Activated T-helper 1 cell treated with anti-CD3 and anti-CD28 coated beads, Interleukin-2, amount 50 U/mL, for 16 hours (primary cell): ENCODE measurements around the gene GCC2.
"Not testable (repeated sequence)": the region's sequence is repeated elsewhere in the genome, so short reads cannot be mapped to it uniquely, and the experiment has no call there.

ENCODE experiments used
- DNase-seq, 2 donors: peaks; one replicate each; pipeline ENCODE4 v3.0.0-alpha.2; 2020; ENCODE audit warnings: low read depth in 1 of 2, low spot score in 1 of 2

GCC2 gene

GRCh38 chr2:108444941-108445840, 3.8 kb upstream of the GCC2 start:
- DNase-seq: no peak

- DNase-seq: no peak
Measured at GRCh38 chr2:108446703-108447102, 2.3 kb upstream of the GCC2 start.

GRCh38 chr2:108447947-108448677, 894 bp upstream of the GCC2 start:
- DNase-seq: no peak

GRCh38 chr2:108449410-108450130, 564 bp downstream of the GCC2 start:
- DNase-seq: no peak

- DNase-seq: no peak
Measured at GRCh38 chr2:108450863-108451262, 1.9 kb downstream of the GCC2 start.

GRCh38 chr2:108451976-108452375, 3.0 kb downstream of the GCC2 start:
- DNase-seq: no peak

- DNase-seq: not testable (repeated sequence)
Measured at GRCh38 chr2:108453530-108453929, 4.5 kb downstream of the GCC2 start.

GRCh38 chr2:108454440-108454839, 5.4 kb downstream of the GCC2 start:
- DNase-seq: no peak

GRCh38 chr2:108455571-108455970, 6.6 kb downstream of the GCC2 start:
- DNase-seq: no peak

- no peak for DNase-seq
Measured at GRCh38 chr2:108458082-108458481, 9.1 kb downstream of the GCC2 start.

GRCh38 chr2:108459441-108459840, 10.4 kb downstream of the GCC2 start:
- DNase-seq: no peak

GRCh38 chr2:108460345-108461037, 11.5 kb downstream of the GCC2 start:
- no peak for DNase-seq

- DNase-seq: no peak
Measured at GRCh38 chr2:108477099-108477498, 28.1 kb downstream of the GCC2 start.

GRCh38 chr2:108485253-108485652, 36.2 kb downstream of the GCC2 start:
- DNase-seq: no peak

GRCh38 chr2:108490506-108491122, 41.6 kb downstream of the GCC2 start:
- DNase-seq: no peak

- no peak for DNase-seq
Measured at GRCh38 chr2:108491848-108492247, 42.8 kb downstream of the GCC2 start.

GRCh38 chr2:108492364-108492763, 43.4 kb downstream of the GCC2 start:
- DNase-seq: no peak

GRCh38 chr2:108496167-108496566, 47.2 kb downstream of the GCC2 start:
- DNase-seq: not testable (repeated sequence)

- not testable (repeated sequence) for DNase-seq
Measured at GRCh38 chr2:108507620-108508019, 58.6 kb downstream of the GCC2 start.

GRCh38 chr2:108512431-108512830, 63.4 kb downstream of the GCC2 start:
- not testable (repeated sequence) for DNase-seq

GRCh38 chr2:108514478-108514877, 65.5 kb downstream of the GCC2 start:
- not testable (repeated sequence) for DNase-seq
